PC-9 (cell line): ENCODE results near the gene THUMPD3. TPM values are rescaled to one million over a fixed set of nuclear protein-coding genes. Genes with fewer than 3 reads are reported as not detected.

Experiments
- Bru-seq: library from RNA; stranded (reverse); fragments of 400-500 nt; gene quantifications from one replicate; lab custom pipeline; 2021; lab: Mats Ljungman, UMichigan
- BruChase-seq, 2 experiments: library from RNA; stranded (reverse); fragments of 400-500 nt; gene quantifications; one replicate each; lab custom pipeline; 2021; lab: Mats Ljungman, UMichigan
- BruUV-seq: library from RNA; stranded (reverse); fragments of 400-500 nt; replicated peaks from 2 replicates; lab custom pipeline; 2021; lab: Mats Ljungman, UMichigan
- CTCF ChIA-PET: fragments of 300-600 bp; sonication (Branson Sonifier 250); formaldehyde crosslinking; loops from one replicate; lab custom pipeline; 2022; ENCODE audit warnings: antibody characterized with exemption; lab: Charles Lee
- POLR2A ChIA-PET: fragments of 300-600 bp; sonication (Branson Sonifier 250); formaldehyde crosslinking; loops from one replicate; lab custom pipeline; 2022; ENCODE audit warnings: antibody characterized with exemption; ENCODE audit not compliant: unreplicated experiment; lab: Charles Lee
- DNase-seq, 2 experiments: peaks; one replicate each; pipeline versions ENCODE4 v3.0.0 to v3.0.0-alpha.2; 2015 to 2022; ENCODE audit warnings: mixed read lengths in 1 of 2
- H2AFZ ChIP-seq: fragments of 200-600 bp; sonication (generic); 2 replicates; pipeline ENCODE4 v1.8.1; 2017; ENCODE audit warnings: antibody characterized with exemption
- H3F3A ChIP-seq: fragments of 200-600 bp; sonication (generic); 2 replicates; pipeline ENCODE4 v1.8.1; 2017; ENCODE audit warnings: antibody characterized with exemption, mild to moderate bottlenecking, low read depth; ENCODE audit not compliant: insufficient read depth
- H3K27ac ChIP-seq: fragments of 200-600 bp; sonication (generic); 2 replicates; pipeline ENCODE4 v1.6.1; 2016; ENCODE audit warnings: mixed run types
- H3K27me3 ChIP-seq: fragments of 200-600 bp; sonication (generic); 2 replicates; pipeline ENCODE4 v1.6.1; 2016; ENCODE audit warnings: low read depth, mixed run types; ENCODE audit not compliant: insufficient read depth
- H3K36me3 ChIP-seq: fragments of 200-600 bp; sonication (generic); 2 replicates; pipeline ENCODE4 v1.6.1; 2016; ENCODE audit warnings: low read depth, mixed run types
- H3K4me1 ChIP-seq: fragments of 200-600 bp; sonication (generic); replicated peaks from 2 replicates; pipeline ENCODE4 v1.6.1; 2016; ENCODE audit warnings: mixed run types; ENCODE audit not compliant: insufficient read depth
- H3K4me2 ChIP-seq: fragments of 200-600 bp; sonication (generic); 2 replicates; pipeline ENCODE4 v1.6.1; 2017; ENCODE audit warnings: mixed run types
- H3K4me3 ChIP-seq: fragments of 200-600 bp; sonication (generic); 2 replicates; pipeline ENCODE4 v1.6.1; 2016; ENCODE audit warnings: mixed run types
- H3K79me2 ChIP-seq: fragments of 200-600 bp; sonication (generic); 2 replicates; pipeline ENCODE4 v1.6.1; 2017; ENCODE audit warnings: low read depth, mixed run types
- H3K9me2 ChIP-seq: fragments of 200-600 bp; sonication (generic); 2 replicates; pipeline ENCODE4 v1.8.1; 2017; ENCODE audit warnings: mild to moderate bottlenecking; ENCODE audit not compliant: insufficient read depth
- H3K9me3 ChIP-seq: fragments of 200-600 bp; sonication (generic); 2 replicates; pipeline ENCODE4 v1.8.1; 2016; ENCODE audit warnings: low read depth; ENCODE audit not compliant: insufficient read depth
- H4K20me1 ChIP-seq: fragments of 200-600 bp; sonication (generic); 2 replicates; pipeline ENCODE4 v1.8.1; 2017; ENCODE audit not compliant: insufficient read depth
- CTCF ChIP-seq: fragments of 200-600 bp; sonication (generic); conservative IDR thresholded peaks from 2 replicates; pipeline ENCODE4 v1.6.1; 2017; ENCODE audit warnings: mixed run types, antibody characterized with exemption, mild to moderate bottlenecking, moderate library complexity
- EZH2 ChIP-seq: fragments of 200-600 bp; sonication (generic); IDR thresholded peaks from 2 replicates; pipeline ENCODE4 v1.8.0; 2017; ENCODE audit warnings: antibody characterized with exemption, low read depth
- intact Hi-C: fragments of 100-400 bp; cut with micrococcal nuclease; formaldehyde crosslinking; loops from one replicate; pipeline ENCODE4 v1.10.0; 2022; ENCODE audit not compliant: unreplicated experiment
- long read RNA-seq: library from polyadenylated mRNA; stranded (forward); transcript quantifications from one replicate; pipeline ENCODE4 v2.0.0, GENCODE V29; 2022
- total RNA-seq: library from RNA; stranded (reverse); gene quantifications from 2 replicates; pipeline ENCODE4 v1.2.3, GENCODE V29; 2021

The THUMPD3 gene
- 48.8 and 49.9 TPM in 2 replicates for total RNA-seq
- percentile 85 among the genes with signal in this experiment for Bru-seq, nascent RNA
- BruChase-seq, experiment 1, labeled RNA remaining after a 2-hour chase = percentile 80 among the genes with signal in this experiment
- BruChase-seq, experiment 2, labeled RNA remaining after a 6-hour chase = percentile 86 among the genes with signal in this experiment
- long read RNA-seq, transcript THUMPD3-201 (10 exons, 3,961 nt) = major isoform, 26 of 81 reads
- long read RNA-seq, transcript THUMPD3-206 (10 exons, 2,877 nt) = major isoform, 26 of 81 reads
- long read RNA-seq, partial matches to known transcripts = 7 of 81 reads
- long read RNA-seq, other reads (novel, unspliced or antisense) = 22 of 81 reads

GRCh38 chr3:9362731-9363530 is at the start of gene THUMPD3:
Gene THUMPD3 (plus strand): TSS chr3:9363054. CDS start chr3:9365069, 2,015 bp downstream.
- peak within 1 kb of the TSS; percentile 96 for H2AFZ ChIP-seq
- POLR2A ChIA-PET = interaction anchor here (0.5 to 1.1 kb wide), 12 partner anchors 8 to 524 kb away, joined by 3 to 27 read pairs (median 4); no protein-coding TSS in a partner anchor
- peaks cover 29% of the 10 kb centered on the region for H3K36me3 ChIP-seq
- CTCF ChIA-PET = interaction anchor here (0.6 to 2.1 kb wide), 3 partner anchors 10 to 892 kb away, joined by 3 to 16 read pairs (median 9); no protein-coding TSS in a partner anchor
- intact Hi-C loops = no loop called here
- peaks cover 22% of the 10 kb centered on the region; the same call in 1 of the 2 replicates for H3K4me1 ChIP-seq
- H4K20me1 ChIP-seq = no peaks in the 10 kb centered on the region
- peak within 1 kb of the TSS; percentile 78 for H3K27ac ChIP-seq
- H3K27me3 ChIP-seq = no peaks in the 10 kb centered on the region
- H3K4me3 ChIP-seq = peak within 1 kb of the TSS; percentile 81
- H3K79me2 ChIP-seq = peaks cover 40% of the 10 kb centered on the region
- 0 out of 2 replicates have a peak, but pooled peaks cover 4% of the 10 kb centered on the region for H3K9me3 ChIP-seq
- 0 out of 2 replicates have a peak, but pooled peaks have one; percentile 8 for TF ChIP-seq CTCF
- TF ChIP-seq EZH2 = no peak
- BruUV-seq = no TSS peak
- DNase-seq = peak; percentile 78 to 83
- peaks cover 6% of the 10 kb centered on the region; the same call in 1 of the 2 replicates for H3F3A ChIP-seq
- peak within 1 kb of the TSS; percentile 78 for H3K4me2 ChIP-seq
- H3K9me2 ChIP-seq = no peaks in the 10 kb centered on the region

- Histone ChIP-seq H3K27me3 (no peaks in the 10 kb centered on the region), H3K9me2 (no peaks in the 10 kb centered on the region), H3K79me2 (no peaks in the 10 kb centered on the region), H3K4me3 (no peak overlapping the region), H3K27ac (no peak overlapping the region), H4K20me1 (no peaks in the 10 kb centered on the region), H3F3A (no peaks in the 10 kb centered on the region), H2AFZ (no peak overlapping the region), H3K9me3 (no peaks in the 10 kb centered on the region), H3K36me3 (no peaks in the 10 kb centered on the region), H3K4me1 (peaks cover 9% of the 10 kb centered on the region), H3K4me2 (0 out of 2 replicates have a peak overlapping the region, but pooled peaks have one; percentile 8)
- CTCF ChIA-PET = no interaction called here
- no TSS peak for BruUV-seq
- POLR2A ChIA-PET = no interaction called here
- DNase-seq = peak in 1 of 2 experiments; percentile 14
- no peak for TF ChIP-seq EZH2
- TF ChIP-seq CTCF = no peak
- intact Hi-C loops = no loop called here
Observed at GRCh38 chr3:9314796-9315195, 48.1 kb upstream of the THUMPD3 start.

GRCh38 chr3:9316881-9317361 is 45.9 kb upstream of the THUMPD3 start:
- Histone ChIP-seq H3K4me2 (no peak overlapping the region), H2AFZ (no peak overlapping the region), H3K79me2 (no peaks in the 10 kb centered on the region), H3K36me3 (no peaks in the 10 kb centered on the region), H3K9me3 (peaks cover 3% of the 10 kb centered on the region; the same call in 1 of the 2 replicates), H3K27ac (no peak overlapping the region), H3F3A (no peaks in the 10 kb centered on the region), H4K20me1 (no peaks in the 10 kb centered on the region), H3K27me3 (no peaks in the 10 kb centered on the region), H3K4me1 (peaks cover 9% of the 10 kb centered on the region), H3K9me2 (no peaks in the 10 kb centered on the region), H3K4me3 (no peak overlapping the region)
- POLR2A ChIA-PET = no interaction called here
- no peak for DNase-seq
- intact Hi-C loops = no loop called here
- BruUV-seq = no TSS peak
- CTCF ChIA-PET = no interaction called here
- no peak for TF ChIP-seq CTCF
- TF ChIP-seq EZH2 = no peak
